ENCODE results near the gene ALK.

Gene ALK

DNA sequence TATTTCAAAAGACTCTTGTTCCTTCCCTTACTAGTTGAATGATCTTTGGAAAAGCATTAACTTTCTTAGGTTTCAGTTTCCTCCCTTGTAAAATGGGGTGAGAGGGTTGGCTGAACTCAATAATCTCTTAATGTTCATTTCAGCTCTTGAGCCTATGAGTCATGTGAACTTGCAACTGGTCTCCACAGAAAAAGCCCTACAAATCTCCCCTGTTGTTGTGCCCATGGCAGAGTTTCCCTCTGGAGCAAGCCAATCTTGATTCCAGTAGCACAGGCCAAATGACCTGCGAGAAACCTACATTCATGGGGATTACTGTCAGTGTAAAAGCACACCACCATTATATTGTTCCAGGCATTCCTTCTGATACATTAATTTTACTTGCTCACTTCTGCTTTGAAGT lies 388.9 kb downstream of the ALK start:
- no peak for DNase-seq
- Histone ChIP-seq H3K79me2 (ENCODE audit: low read length) (no peaks in the 10 kb centered on the region), H2AFZ (ENCODE audit: low read length) (no peak overlapping the region), H3K27ac (ENCODE audit: low read length) (no peak overlapping the region), H3K4me3 (ENCODE audit: low read length) (no peak overlapping the region), H3K9me2 (replicated peaks; ENCODE audit: insufficient read depth, low read length) (no peaks in the 10 kb centered on the region), H3K4me2 (ENCODE audit: low read depth, low read length) (no peak overlapping the region), H3K9me3 (replicated peaks; ENCODE audit: insufficient read depth, low read length) (no peaks in the 10 kb centered on the region), H3K4me1 (ENCODE audit: low read length) (no peaks in the 10 kb centered on the region), H3K36me3 (replicated peaks; ENCODE audit: insufficient read depth, low read length) (no peaks in the 10 kb centered on the region), H3F3A (ENCODE audit: insufficient read depth, low read length) (no peaks in the 10 kb centered on the region), H4K20me1 (ENCODE audit: insufficient read depth, low read length) (no peaks in the 10 kb centered on the region), H3K27me3 (replicated peaks; ENCODE audit: insufficient read depth, low read length) (no peaks in the 10 kb centered on the region), H3K9ac (ENCODE audit: low read length) (no peak overlapping the region)
- TF ChIP-seq EZH2phosphoT487 (IDR thresholded peaks at IDR 0.05; ENCODE audit: low read length): no peak
- TF ChIP-seq, protein P1, sequence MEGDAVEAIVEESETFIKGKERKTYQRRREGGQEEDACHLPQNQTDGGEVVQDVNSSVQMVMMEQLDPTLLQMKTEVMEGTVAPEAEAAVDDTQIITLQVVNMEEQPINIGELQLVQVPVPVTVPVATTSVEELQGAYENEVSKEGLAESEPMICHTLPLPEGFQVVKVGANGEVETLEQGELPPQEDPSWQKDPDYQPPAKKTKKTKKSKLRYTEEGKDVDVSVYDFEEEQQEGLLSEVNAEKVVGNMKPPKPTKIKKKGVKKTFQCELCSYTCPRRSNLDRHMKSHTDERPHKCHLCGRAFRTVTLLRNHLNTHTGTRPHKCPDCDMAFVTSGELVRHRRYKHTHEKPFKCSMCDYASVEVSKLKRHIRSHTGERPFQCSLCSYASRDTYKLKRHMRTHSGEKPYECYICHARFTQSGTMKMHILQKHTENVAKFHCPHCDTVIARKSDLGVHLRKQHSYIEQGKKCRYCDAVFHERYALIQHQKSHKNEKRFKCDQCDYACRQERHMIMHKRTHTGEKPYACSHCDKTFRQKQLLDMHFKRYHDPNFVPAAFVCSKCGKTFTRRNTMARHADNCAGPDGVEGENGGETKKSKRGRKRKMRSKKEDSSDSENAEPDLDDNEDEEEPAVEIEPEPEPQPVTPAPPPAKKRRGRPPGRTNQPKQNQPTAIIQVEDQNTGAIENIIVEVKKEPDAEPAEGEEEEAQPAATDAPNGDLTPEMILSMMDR (IDR thresholded peaks at IDR 0.05; ENCODE audit: low read length): no peak
- TF ChIP-seq EZH2 (optimal IDR thresholded peaks at IDR 0.05; ENCODE audit: low read depth, low read length): no peak

DNA sequence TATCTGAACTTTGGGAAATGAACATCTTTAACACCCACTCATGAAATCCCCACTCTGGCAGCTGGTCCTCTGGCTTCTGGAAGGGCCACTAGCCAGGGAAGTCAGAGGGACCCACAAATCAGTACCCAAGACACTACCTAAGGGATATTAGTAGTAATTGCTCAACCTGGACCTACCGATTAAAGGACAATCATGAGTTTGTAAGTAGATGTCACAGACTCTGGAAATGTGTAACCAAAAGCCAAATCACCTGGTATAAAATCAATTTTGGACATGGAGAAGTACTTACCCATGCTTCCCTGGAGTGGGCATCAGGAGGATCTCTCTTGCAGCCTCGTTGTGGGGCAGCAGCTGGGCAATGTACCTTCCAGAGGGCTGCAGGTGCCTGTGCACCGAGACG lies 389.8 kb downstream of the ALK start:
- no peaks in the 10 kb centered on the region for H3K79me2 ChIP-seq (ENCODE audit: low read length)
- no peak for TF ChIP-seq EZH2phosphoT487 (IDR thresholded peaks at IDR 0.05; ENCODE audit: low read length)
- no peak for TF ChIP-seq EZH2 (optimal IDR thresholded peaks at IDR 0.05; ENCODE audit: low read depth, low read length)
- TF ChIP-seq, protein P1 (IDR thresholded peaks at IDR 0.05; ENCODE audit: low read length): no peak
- H3K4me2 ChIP-seq (ENCODE audit: low read depth, low read length): no peak overlapping the region
- no peak overlapping the region for H3K9ac ChIP-seq (ENCODE audit: low read length)
- no peak overlapping the region for H3K4me3 ChIP-seq (ENCODE audit: low read length)
- no peaks in the 10 kb centered on the region for H3F3A ChIP-seq (ENCODE audit: insufficient read depth, low read length)
- DNase-seq: no peak
- no peaks in the 10 kb centered on the region for H3K27me3 ChIP-seq (replicated peaks; ENCODE audit: insufficient read depth, low read length)
- no peaks in the 10 kb centered on the region for H3K4me1 ChIP-seq (ENCODE audit: low read length)
- H2AFZ ChIP-seq (ENCODE audit: low read length): no peak overlapping the region
- no peaks in the 10 kb centered on the region for H3K9me3 ChIP-seq (replicated peaks; ENCODE audit: insufficient read depth, low read length)
- no peaks in the 10 kb centered on the region for H4K20me1 ChIP-seq (ENCODE audit: insufficient read depth, low read length)
- no peaks in the 10 kb centered on the region for H3K36me3 ChIP-seq (replicated peaks; ENCODE audit: insufficient read depth, low read length)
- H3K27ac ChIP-seq (ENCODE audit: low read length): no peak overlapping the region
- H3K9me2 ChIP-seq (replicated peaks; ENCODE audit: insufficient read depth, low read length): no peaks in the 10 kb centered on the region

DNA sequence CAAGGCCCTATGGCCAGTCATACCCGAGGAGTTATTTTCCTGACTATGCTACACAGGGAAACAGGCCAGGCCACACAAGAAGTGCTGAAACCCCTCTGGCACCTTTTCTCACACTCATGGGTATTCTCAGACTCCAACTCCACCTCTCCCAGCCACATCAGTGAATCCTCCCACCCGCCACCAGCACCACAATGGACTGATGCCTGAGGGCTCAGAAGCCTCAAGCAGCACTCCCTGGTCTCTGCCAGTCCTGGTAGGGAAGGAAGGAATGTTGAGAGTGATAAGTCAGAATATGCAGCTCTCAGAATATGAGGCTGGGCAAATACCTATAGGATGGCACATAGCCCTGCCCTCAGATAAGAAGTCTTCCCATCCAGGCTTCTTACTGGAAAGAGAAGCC lies 391.1 kb downstream of the ALK start:
- Histone ChIP-seq H3F3A (ENCODE audit: insufficient read depth, low read length) (no peaks in the 10 kb centered on the region), H3K27ac (ENCODE audit: low read length) (no peak overlapping the region), H3K9me3 (replicated peaks; ENCODE audit: insufficient read depth, low read length) (no peaks in the 10 kb centered on the region), H3K27me3 (replicated peaks; ENCODE audit: insufficient read depth, low read length) (no peaks in the 10 kb centered on the region), H3K9ac (ENCODE audit: low read length) (no peak overlapping the region), H3K4me2 (ENCODE audit: low read depth, low read length) (no peak overlapping the region), H3K9me2 (replicated peaks; ENCODE audit: insufficient read depth, low read length) (no peaks in the 10 kb centered on the region), H4K20me1 (ENCODE audit: insufficient read depth, low read length) (no peaks in the 10 kb centered on the region), H3K36me3 (replicated peaks; ENCODE audit: insufficient read depth, low read length) (no peaks in the 10 kb centered on the region), H3K4me1 (ENCODE audit: low read length) (no peaks in the 10 kb centered on the region), H3K79me2 (ENCODE audit: low read length) (no peaks in the 10 kb centered on the region), H3K4me3 (ENCODE audit: low read length) (no peak overlapping the region), H2AFZ (ENCODE audit: low read length) (no peak overlapping the region)
- DNase-seq: no peak
- TF ChIP-seq EZH2 (optimal IDR thresholded peaks at IDR 0.05; ENCODE audit: low read depth, low read length) (no peak), EZH2phosphoT487 (IDR thresholded peaks at IDR 0.05; ENCODE audit: low read length) (no peak)
- TF ChIP-seq, protein P1 (IDR thresholded peaks at IDR 0.05; ENCODE audit: low read length): no peak
